NT2/D1 (cell line): ENCODE results near the gene USP6NL.
"Not testable (repeated sequence)": the region's sequence is repeated elsewhere in the genome, so short reads cannot be mapped to it uniquely, and the experiment has no call there.

Experiments
- DNase-seq: peaks from one replicate; pipeline ENCODE4 v3.0.0-alpha.2; 2011; ENCODE audit warnings: low read depth, low spot score
- H3K27me3 ChIP-seq: 2 replicates; pipeline ENCODE4 v1.6.0; 2011; ENCODE audit warnings: mild to moderate bottlenecking; ENCODE audit not compliant: insufficient read length, insufficient read depth
- H3K36me3 ChIP-seq: 2 replicates; pipeline ENCODE4 v1.6.1; 2011; ENCODE audit warnings: mild to moderate bottlenecking, low read length, mixed read lengths; ENCODE audit not compliant: insufficient read depth, insufficient read length
- H3K4me1 ChIP-seq: 2 replicates; pipeline ENCODE4 v1.5.1; 2011; ENCODE audit not compliant: insufficient read depth, insufficient read length
- H3K4me3 ChIP-seq: 2 replicates; pipeline ENCODE4 v1.5.1; 2011; ENCODE audit warnings: low read depth; ENCODE audit not compliant: insufficient read length
- H3K9ac ChIP-seq: 2 replicates; pipeline ENCODE4 v1.6.0; 2011; ENCODE audit warnings: low read depth; ENCODE audit not compliant: insufficient read length
- H3K9me3 ChIP-seq: 2 replicates; pipeline ENCODE4 v1.5.1; 2011; ENCODE audit warnings: mild to moderate bottlenecking, low read length; ENCODE audit not compliant: insufficient read depth
- SUZ12 ChIP-seq: IDR thresholded peaks from 2 replicates; pipeline ENCODE4 v1.6.1; 2011; ENCODE audit not compliant: insufficient read length, insufficient read depth; ENCODE audit errors: extremely low read depth
- YY1 ChIP-seq: IDR thresholded peaks from 2 replicates; pipeline ENCODE4 v1.6.1; 2011; ENCODE audit not compliant: insufficient read length, insufficient read depth
- ZNF274 ChIP-seq: IDR thresholded peaks from 2 replicates; pipeline ENCODE4 v1.6.1; 2011; ENCODE audit warnings: mild to moderate bottlenecking, low read depth, low read length

Gene USP6NL

GRCh38 chr10:11631890-11632587 lies 20.6 kb upstream of the USP6NL start:
- Histone ChIP-seq H3K27me3 (no peaks in the 10 kb centered on the region), H3K9ac (no peak overlapping the region), H3K4me3 (no peak overlapping the region), H3K36me3 (no peaks in the 10 kb centered on the region), H3K9me3 (no peaks in the 10 kb centered on the region), H3K4me1 (no peaks in the 10 kb centered on the region)
- TF ChIP-seq YY1 (no peak), ZNF274 (no peak), SUZ12 (no peak)
- DNase-seq = no peak

- H3K27me3 ChIP-seq = no peaks in the 10 kb centered on the region
- TF ChIP-seq SUZ12 = no peak
- no peak for TF ChIP-seq YY1
- no peak for TF ChIP-seq ZNF274
These were observed 19.8 kb upstream of the USP6NL start for GRCh38 chr10:11631291-11631690.

GRCh38 chr10:11629731-11630130 lies 18.3 kb upstream of the USP6NL start:
- DNase-seq = no peak
- Histone ChIP-seq H3K9me3 (no peaks in the 10 kb centered on the region), H3K27me3 (no peaks in the 10 kb centered on the region), H3K9ac (no peak overlapping the region), H3K36me3 (no peaks in the 10 kb centered on the region), H3K4me1 (peaks cover 2% of the 10 kb centered on the region), H3K4me3 (no peak overlapping the region)
- TF ChIP-seq SUZ12 (no peak), YY1 (no peak), ZNF274 (no peak)

More at GRCh38 chr10:11631291-11631690, 19.8 kb upstream of the USP6NL start:
- no peaks in the 10 kb centered on the region for H3K36me3 ChIP-seq
- no peak overlapping the region for H3K4me3 ChIP-seq
- H3K9me3 ChIP-seq = no peaks in the 10 kb centered on the region
- H3K9ac ChIP-seq = no peak overlapping the region
- H3K4me1 ChIP-seq = peaks cover under 1% of the 10 kb centered on the region
- no peak for DNase-seq

DNA sequence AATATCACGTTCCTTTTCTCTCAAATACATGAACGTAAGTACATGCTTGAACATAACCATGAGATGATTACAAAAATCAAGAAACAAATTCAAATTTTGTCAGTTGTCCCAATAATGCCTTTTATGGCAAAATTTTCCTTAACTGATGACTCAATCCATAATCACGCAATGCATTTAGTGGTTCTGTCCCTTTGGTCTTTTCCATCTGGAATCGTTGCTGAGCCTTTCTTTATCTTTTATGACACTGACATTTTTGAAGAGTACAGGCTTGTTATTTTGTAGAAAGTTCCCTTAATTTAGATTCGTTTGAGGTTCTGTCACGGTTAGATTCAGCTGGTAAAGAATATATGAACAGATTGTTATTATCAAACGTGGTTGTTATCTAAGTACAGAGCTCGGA lies 16.5 kb upstream of the USP6NL start:
- H3K27me3 ChIP-seq = not testable (repeated sequence)

DNA sequence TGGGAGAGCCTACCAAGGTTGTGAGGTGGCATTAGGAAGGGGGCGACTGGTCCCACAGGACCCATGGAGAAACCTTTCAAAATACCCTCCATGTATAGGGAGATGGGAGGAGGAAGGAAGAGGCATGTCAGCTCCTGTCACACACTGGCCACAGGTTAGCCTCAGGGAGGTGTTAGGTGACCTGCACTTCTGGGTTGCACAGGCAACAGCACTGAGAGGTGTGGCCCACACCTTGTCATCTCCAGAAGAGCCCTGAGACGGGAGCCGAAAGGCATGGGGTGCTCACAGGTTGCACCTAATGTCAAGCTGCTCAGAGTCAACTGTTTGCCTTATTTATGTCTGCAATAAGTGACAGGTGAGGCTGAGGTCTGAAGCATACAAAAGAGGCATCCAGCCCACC lies 14.6 kb upstream of the USP6NL start:
- Histone ChIP-seq H3K36me3 (no peaks in the 10 kb centered on the region), H3K27me3 (no peaks in the 10 kb centered on the region), H3K9ac (no peak overlapping the region), H3K4me1 (peaks cover 2% of the 10 kb centered on the region), H3K4me3 (no peak overlapping the region), H3K9me3 (no peaks in the 10 kb centered on the region)
- TF ChIP-seq SUZ12 (no peak), YY1 (no peak), ZNF274 (no peak)
- no peak for DNase-seq

More for the DNA sequence above, 16.5 kb upstream of the USP6NL start:
- DNase-seq, H3K9ac ChIP-seq, H3K36me3 ChIP-seq, H3K9me3 ChIP-seq, H3K4me1 ChIP-seq, H3K4me3 ChIP-seq: not testable (repeated sequence)

DNA sequence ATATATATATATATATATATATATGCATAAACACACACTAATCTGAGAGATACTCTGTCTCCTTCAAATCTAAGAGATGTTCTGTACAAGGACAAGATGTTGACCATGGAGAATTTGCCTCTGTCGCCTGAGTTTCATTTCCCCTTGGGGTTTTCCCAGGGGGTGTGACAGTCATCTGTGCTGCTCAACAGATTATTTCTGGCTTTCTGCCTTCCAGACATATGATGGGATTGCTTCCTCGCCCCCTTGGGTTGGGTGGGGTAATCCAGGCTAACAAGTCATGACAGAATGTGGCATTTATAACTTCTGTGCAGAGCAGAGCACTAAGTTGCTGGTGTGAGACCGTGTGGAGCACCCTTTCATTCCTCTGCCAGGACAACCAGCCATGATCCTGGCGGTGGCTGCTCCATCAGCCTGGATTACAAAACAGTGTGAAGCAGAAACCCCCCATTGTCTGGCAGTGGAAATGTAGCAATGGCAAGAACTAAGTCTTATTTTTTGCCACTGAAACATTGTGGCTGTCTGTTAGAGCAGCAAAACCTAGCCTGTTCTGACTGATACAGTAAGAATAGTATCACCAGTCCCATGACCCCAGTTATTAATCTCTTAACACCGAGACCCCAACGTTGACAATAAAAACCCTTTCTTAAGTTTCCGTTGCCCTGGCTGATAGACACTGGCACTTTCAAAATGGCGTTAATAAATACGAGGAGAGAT lies 13.7 kb upstream of the USP6NL start:
- TF ChIP-seq ZNF274 = no peak
- no peak for TF ChIP-seq YY1
- TF ChIP-seq SUZ12 = no peak

DNA sequence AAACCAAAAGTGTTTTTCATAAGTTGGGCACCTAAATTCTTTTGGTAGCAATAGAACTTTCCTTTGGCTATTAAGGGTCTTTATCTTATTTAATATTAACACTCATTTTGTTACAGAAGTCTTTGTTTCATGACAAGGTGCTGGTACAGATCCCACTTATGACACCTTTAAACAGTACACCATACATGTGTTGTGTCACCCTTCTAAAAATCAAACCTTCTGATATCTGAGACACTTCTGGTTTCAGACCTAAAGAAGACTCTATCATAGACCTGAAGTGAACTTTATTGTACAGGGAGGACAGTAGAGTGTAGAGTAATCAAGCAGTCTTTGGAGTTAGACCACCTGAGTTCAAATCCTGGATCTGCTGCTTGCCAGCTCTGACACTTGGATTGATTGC lies 5.8 kb upstream of the USP6NL start:
- peaks cover 4% of the 10 kb centered on the region for H3K27me3 ChIP-seq
- H3K9ac ChIP-seq = no peak overlapping the region
- H3K4me1 ChIP-seq = no peaks in the 10 kb centered on the region
- H3K4me3 ChIP-seq = no peak overlapping the region
- H3K9me3 ChIP-seq = no peaks in the 10 kb centered on the region
- no peaks in the 10 kb centered on the region for H3K36me3 ChIP-seq
- no peak for DNase-seq
- TF ChIP-seq SUZ12 (no peak), YY1 (no peak), ZNF274 (no peak)

More for the DNA sequence above, 13.7 kb upstream of the USP6NL start:
- no peak overlapping the region for H3K9ac ChIP-seq
- H3K27me3 ChIP-seq = no peaks in the 10 kb centered on the region
- H3K4me3 ChIP-seq = no peak overlapping the region
- H3K4me1 ChIP-seq = peaks cover 2% of the 10 kb centered on the region
- H3K9me3 ChIP-seq = no peaks in the 10 kb centered on the region
- no peaks in the 10 kb centered on the region for H3K36me3 ChIP-seq
- no peak for DNase-seq
